GM10847 (cell line): Measurements from ENCODE around the gene SLC25A41.
A peak's percentile ranks its signal among the peaks of the same experiment; 100 is the strongest.

Experiments
- POLR2A ChIP-seq: IDR thresholded peaks from 2 replicates; pipeline ENCODE4 v1.6.1; 2011; ENCODE audit not compliant: insufficient read length; ENCODE audit errors: extremely low read depth

SLC25A41 gene

DNA sequence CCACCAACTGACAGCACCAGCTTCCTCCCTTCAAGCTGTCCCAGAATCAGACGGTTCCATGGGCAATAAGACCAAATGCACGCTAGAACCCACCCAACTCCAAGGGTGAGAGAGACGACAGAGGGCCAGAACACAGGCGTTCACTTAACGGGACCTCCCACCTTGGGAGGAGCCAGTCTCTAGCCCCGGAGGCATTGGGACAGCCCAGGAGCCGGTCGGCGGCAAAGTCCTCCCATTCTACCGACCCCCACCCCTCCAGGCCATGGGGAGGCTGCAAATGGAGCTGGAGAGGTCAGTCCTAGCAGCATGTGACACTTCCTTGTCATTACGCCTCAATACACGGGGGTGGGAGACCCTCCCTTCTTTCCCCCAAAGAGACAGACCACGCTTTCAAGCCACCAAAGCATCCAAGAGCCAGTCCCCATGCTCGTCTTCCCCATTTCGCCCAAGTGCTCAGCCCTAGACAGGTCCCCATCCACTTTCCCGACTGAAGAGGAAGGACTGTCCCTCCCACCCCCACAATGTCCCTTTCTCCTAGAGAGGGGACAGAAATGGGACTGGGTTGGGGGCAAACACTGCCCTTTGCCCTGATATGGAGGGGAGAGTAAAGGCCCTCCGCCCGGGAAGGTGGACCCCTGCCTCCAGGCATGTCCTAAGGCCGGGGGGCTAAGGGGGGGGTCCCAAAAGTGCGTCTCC, 9.9 kb downstream of the SLC25A41 start:
- TF ChIP-seq POLR2A: no peak

DNA sequence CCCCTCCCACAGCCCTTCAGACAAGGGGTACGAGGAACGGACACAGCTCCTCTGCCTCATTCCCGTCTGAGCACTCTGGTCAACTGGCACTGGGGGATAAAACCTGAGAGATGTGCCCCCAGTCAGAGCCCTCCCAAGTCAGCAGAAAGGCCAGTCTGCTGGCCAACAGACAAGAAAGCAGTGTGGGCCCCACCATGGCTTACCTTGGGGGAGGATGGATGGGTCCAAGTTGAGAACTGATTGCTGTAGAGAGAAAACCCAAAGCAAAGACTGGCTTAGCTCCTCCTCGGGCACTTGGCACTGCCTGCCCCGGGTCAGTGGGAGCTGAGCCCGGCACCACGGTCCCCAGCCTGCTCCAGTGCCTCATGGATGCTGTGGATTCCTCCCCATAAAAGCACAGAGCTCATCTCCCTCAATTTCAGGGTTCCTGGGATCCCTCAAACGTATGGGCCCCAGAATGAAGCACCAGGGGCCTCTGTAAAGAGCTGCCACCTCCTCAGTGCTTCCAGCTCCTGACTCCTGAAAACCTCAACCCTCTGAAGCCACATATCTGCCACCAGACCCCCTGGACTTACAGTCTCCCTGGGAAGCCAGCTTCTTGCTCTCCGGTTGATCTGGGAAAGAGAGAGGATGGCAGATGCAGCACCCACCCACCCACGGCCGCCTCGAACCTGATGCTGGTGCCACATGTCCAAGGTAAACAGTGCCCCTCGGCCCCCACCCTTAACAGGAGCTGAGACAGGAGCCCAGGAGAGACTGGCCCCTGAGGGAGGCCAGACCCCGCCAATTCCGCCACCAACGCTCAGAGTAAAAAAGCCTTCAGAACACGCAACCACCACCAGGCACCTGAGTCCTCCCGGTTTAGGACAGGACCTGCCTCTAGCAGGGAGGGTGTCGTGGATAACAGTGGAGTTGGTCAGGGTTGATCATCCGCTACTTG, 12.2 kb downstream of the SLC25A41 start:
- no peak for TF ChIP-seq POLR2A

DNA sequence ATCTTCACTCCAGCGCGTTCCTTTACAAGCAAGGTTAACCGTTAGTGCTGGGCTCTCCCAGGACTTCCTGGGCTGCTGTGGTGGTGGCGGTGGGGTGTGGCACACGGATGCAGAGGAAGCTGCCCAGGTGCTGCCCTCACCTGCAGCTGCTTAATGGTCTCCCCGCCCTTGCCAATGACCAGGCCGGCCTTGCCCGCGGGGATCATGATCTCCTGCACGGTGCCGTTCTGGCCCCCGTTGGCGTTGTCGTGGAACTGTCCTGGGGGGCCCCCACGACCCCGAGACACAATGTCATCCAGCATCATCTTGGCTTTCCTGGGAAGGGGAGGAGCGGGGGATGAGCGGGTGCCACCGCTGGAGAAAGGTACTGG, 15.0 kb downstream of the SLC25A41 start:
- no peak for TF ChIP-seq POLR2A

DNA sequence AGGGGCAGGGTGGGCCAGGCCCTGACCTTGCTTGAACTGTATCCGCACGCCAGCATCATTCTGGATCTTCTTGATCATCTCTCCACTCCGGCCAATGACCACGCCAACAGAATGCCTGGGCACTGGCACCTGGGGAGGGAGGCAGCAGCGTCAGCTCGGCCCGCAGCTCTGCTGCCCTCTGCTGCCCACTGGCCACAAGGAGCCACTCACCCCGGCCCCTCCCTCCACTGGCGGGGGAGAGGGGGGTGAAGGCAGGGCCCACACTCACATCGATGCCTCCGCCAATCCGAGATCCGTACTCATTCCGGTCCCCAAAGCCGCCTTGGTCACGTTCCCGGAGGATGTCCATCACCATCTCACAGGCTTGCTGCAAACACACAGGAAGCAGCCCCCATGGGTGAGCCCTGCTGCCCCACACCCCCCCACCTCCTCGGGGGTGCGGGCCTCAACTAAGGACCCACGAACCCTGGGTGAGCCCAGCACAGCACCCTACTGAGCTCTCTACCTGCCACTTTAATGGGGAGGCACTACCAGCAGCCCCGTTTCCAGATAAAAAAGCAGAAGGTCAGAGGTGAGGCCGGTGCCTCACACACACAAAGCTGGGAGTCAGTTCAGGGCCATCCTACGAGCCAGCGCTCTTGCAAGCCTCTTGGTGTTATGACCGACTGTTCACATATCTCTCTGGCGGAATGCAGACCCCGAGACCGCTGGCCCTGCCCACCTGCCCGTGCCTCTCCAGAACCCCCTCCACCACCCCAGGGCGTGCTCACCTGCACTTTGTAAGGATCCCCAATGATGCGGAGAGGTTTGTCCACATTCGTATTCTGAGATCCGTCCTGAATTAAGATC, 15.6 kb downstream of the SLC25A41 start:
- TF ChIP-seq POLR2A: no peak

DNA sequence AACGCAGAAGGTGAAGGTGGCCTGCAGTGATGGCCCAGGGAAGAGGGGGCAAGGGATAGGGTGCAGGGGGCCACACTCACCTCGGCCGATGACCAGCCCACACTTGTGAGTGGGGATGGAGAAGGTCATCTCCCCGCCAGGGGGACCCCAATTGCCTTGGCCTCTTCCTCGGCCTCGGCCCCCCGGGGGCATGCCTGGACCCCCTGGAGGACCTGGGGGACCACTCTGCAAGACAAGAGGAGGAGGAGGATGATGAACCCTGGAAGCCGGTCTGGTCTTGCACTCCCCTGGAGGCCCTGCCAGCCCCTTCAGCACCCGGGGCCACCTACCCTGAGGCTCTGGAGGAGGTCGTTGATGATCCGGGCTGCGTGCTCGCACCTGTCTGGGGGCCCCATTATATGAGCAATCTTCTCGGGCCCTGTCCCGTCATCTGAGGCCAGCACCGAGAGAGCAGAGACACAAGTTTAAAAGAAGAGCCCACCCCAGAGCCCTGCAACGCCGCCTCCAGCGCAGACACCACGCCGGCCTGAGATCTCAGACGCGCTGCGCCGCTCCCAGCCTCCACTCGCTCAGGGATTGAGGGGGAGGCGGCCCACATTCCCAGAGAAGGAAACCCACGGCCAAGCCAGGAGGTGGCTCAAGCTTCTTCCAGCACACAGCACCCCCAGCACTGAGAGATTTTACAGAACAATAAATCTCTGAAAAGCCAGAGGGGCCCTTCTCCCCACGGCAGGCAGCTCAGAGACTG, 16.7 kb downstream of the SLC25A41 start:
- TF ChIP-seq POLR2A: no peak

DNA sequence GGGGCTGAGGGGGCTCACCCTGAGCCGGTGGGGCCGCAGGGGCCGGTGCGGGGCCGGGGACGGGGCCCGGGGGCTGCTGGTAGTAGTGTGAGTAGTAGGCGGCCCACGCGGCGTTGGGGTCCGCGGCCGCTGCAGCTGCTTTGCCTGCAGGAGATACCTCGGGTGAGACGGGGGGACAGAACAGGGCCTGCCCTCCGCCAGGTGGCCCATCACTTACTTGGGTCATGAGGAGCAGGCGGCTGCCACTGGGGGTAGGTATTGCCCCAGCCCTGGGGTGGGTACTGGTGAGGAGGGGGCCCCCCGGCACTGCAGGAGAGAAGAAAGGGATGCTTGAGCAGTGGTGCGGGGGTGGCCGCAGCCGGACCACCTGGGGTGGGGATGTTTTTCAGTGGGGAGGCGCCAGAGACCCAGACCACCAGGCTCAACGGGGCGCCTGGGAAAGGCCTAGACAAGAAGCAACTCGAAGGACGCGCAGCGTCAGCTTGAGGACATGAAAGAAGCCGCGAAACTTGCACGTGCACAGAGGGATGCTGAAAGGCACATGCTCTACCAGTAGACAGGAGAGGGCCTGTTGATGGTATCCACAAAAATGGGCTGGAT, 17.9 kb downstream of the SLC25A41 start:
- TF ChIP-seq POLR2A: no peak

DNA sequence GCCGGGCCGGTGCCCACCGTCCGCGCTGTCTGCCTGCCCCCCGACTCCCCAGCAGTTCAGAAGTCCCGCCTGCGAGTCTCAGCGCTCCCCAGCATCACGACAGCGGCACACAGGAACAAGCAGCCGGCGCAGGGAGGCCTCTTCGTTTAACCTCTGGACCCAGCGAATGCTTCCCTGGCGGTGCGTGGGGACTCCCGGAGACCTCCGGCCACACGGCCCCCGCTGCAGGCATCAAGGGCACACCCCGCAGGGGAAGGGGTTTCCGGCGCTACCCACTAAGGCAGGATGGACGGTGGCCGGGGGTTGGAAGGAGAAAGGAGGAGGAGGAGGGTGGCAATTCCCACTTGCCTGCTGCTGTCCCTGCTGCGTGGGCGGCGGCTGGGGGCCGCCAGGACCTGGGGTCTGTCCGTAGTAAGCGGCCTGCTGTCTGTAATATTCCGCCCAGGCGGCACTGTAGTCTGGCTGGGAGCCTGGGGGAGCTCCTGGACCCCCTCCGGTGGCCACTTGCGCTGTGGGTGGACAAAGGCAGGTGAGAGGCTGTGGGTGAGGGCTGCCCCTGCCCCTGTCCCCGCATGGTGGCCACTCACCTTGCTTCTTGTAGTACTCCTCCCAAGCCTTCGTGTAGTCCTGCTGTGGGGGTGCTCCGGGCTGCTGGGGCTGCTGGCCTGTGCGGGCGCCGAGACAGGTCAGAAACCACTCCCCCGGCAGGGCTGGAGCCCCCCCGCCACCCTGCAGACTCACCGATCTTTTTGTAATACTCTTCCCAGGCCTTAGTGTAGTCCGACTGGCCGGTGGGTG, 18.6 kb downstream of the SLC25A41 start:
- no peak for TF ChIP-seq POLR2A

DNA sequence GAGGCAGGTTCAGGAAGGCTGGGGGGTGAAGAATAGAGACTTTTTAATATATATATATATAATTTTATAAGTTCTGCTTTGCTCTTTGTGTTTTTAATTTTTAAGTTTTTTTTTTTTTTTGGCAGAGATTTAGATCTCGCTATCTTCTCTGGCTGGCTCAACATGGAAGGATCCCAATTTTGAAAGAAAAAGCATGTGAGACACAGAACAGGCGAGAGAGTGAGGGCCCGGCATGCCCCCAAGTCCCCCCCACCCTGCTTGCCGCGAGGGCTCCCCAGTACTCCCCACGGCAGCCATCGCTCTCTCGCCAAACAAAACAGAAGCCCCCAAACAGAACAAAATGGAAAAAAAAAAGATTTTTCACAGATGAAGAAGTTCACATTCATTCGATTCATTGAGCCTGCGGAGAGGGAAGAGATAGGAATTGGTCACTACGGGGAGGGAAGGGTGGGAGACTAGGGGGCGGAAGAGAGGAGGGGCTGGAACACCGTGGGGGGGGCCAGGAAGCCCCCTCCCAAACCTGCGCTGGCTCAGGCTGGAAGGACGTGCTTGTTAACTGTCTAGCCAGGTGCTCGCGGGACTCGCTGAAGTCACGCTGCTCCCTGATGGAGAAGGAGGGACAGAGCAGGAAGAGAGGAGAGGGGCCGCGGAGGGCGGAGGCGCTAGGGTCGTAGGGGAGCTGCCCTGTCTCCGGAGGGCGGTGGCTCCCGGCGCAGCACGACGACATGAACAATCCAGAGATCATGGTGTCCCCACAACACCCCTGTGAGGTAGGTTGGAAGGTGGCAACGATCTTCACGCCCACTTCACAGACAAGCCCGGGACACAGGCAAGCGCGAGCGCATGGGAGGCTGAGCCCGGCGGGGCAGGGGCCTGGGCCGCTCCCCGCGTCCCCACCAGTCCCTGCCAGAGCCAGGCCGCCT, 19.6 kb downstream of the SLC25A41 start:
- TF ChIP-seq POLR2A: no peak

DNA sequence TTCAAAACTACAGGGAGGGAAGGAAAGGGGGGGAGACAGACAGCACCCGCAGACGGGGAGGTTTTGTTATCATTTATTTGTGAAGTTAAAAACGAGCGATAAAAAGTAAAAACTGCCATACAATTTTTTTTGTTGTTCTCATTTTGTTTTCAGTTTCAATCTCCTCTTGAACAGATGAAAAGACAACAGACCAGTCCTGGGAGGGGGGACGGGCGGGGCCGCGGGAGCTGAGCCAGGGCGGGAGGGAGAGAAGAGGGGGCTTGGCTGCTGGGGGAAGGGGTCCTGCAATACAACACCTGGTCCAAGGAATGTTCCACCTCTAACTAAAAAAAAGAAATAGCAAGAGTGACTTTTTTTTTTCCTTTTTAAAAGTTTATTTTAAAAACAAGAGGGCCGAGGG, 20.3 kb downstream of the SLC25A41 start:
- TF ChIP-seq POLR2A: no peak

DNA sequence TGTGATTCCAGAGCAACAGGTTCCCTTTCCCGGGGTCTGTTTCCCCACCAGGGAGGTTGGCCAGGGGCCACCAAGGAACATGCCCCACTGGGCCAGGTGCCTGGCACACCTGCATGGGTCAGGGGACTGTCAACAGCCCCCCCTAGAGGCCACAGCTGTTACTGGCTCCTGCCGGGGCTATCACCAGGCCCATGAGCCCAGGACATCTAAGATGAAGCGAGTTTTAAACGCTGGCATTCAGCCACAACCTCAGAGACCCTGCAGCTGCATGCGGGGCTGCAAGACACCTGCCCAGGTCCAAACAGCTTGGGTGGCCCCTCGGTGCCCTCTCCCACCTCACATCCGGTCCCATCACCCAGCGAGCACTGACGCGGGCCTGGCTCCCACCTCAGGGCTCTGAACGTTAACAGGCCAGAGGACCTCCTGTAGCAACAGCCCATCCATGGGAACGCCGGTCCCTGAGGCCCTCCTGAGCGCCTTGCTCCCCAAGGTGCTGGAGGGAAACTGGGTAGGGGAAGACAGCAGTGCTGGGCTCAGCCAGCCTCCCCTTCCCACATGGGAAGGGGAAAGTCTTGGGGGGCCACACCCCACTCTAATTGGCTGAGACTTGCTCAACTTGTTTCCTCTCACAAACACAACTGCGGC, 21.0 kb downstream of the SLC25A41 start:
- no peak for TF ChIP-seq POLR2A

DNA sequence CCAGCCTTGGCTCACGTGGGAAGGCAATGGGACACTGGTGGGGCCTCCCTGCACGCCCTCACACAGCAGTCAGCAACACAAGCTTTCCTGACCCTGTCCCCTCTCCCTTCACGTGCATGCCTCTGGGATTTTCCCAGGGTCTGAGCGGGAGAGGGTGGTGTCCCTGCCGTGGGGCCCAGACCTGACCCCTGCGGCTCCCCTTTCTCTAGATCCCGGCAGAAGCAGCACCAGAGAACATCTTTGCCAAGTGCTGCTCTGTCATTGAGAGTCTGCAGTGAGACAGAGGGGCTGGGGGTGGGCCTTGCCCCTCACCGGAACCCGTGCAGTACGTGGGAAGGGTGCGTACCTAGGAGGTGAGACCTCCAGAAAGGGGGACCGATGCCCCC, 21.5 kb downstream of the SLC25A41 start:
- peak; percentile 1 for TF ChIP-seq POLR2A

DNA sequence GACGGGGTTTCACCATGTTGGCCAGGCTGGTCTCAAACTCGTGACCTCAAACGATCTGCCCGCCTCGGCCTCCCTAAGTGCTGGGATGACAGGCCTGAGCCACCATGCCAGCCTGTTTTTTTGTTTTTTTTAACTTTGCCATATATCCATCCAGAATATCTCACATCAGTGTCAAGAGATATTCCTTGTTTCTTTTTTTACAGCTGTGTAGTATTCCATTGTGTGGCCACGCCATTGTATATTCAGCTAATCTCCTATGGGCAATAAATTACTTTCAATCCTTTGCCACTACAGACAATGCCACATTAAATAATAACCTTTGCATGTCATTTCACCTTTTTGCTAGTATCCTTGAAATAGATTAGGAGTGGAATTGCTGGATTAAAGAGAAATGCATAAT, 24.2 kb downstream of the SLC25A41 start:
- TF ChIP-seq POLR2A: no peak
